GM23248 (cell line): ENCODE results near the gene BCL2L13. TPM values are rescaled to one million over a fixed set of nuclear protein-coding genes. Genes with fewer than 3 reads are reported as not detected.

Experiments
- DNase-seq: peaks from one replicate; pipeline ENCODE4 v3.0.0-alpha.2; 2015
- H2AFZ ChIP-seq: fragments of 200-600 bp; sonication (generic); 2 replicates; pipeline ENCODE4 v1.6.1; 2016; ENCODE audit warnings: antibody characterized with exemption
- H3F3A ChIP-seq: fragments of 200-600 bp; sonication (generic); 2 replicates; pipeline ENCODE4 v1.6.1; 2016; ENCODE audit warnings: mild to moderate bottlenecking, antibody characterized with exemption, mixed run types; ENCODE audit not compliant: insufficient read depth
- H3K27ac ChIP-seq: fragments of 200-600 bp; sonication (generic); 2 replicates; pipeline ENCODE4 v1.5.1; 2016; ENCODE audit warnings: mild to moderate bottlenecking
- H3K27me3 ChIP-seq: fragments of 200-600 bp; sonication (generic); replicated peaks from 2 replicates; pipeline ENCODE4 v1.6.1; 2016; ENCODE audit warnings: mild to moderate bottlenecking; ENCODE audit not compliant: insufficient read depth
- H3K36me3 ChIP-seq: fragments of 200-600 bp; sonication (generic); 2 replicates; pipeline ENCODE4 v1.6.1; 2016; ENCODE audit warnings: low read depth, mild to moderate bottlenecking
- H3K4me1 ChIP-seq: fragments of 200-600 bp; sonication (generic); 2 replicates; pipeline ENCODE4 v1.6.1; 2016; ENCODE audit warnings: mild to moderate bottlenecking; ENCODE audit not compliant: insufficient read depth
- H3K4me2 ChIP-seq: fragments of 200-600 bp; sonication (generic); one replicate; pipeline ENCODE4 v1.6.1; 2016; ENCODE audit warnings: mild to moderate bottlenecking; ENCODE audit not compliant: unreplicated experiment
- H3K4me3 ChIP-seq: fragments of 200-600 bp; sonication (generic); 2 replicates; pipeline ENCODE4 v1.5.1; 2016; ENCODE audit warnings: mild to moderate bottlenecking
- H3K79me2 ChIP-seq: fragments of 200-600 bp; sonication (generic); 2 replicates; pipeline ENCODE4 v1.6.1; 2016; ENCODE audit warnings: mild to moderate bottlenecking; ENCODE audit not compliant: insufficient read depth
- H3K9ac ChIP-seq: fragments of 200-600 bp; sonication (generic); 2 replicates; pipeline ENCODE4 v1.6.1; 2016; ENCODE audit warnings: mild to moderate bottlenecking
- H3K9me2 ChIP-seq: fragments of 200-600 bp; sonication (generic); 2 replicates; pipeline ENCODE4 v1.6.1; 2016; ENCODE audit warnings: mixed run types, mild to moderate bottlenecking, moderate library complexity; ENCODE audit not compliant: insufficient read depth
- H3K9me3 ChIP-seq: fragments of 200-600 bp; sonication (generic); one replicate; pipeline ENCODE4 v1.6.1; 2017; ENCODE audit warnings: low read depth
- H4K20me1 ChIP-seq: fragments of 200-600 bp; sonication (generic); 2 replicates; pipeline ENCODE4 v1.6.0; 2016; ENCODE audit not compliant: insufficient read depth
- EZH2 ChIP-seq: fragments of 200-600 bp; sonication (generic); IDR thresholded peaks from 2 replicates; pipeline ENCODE4 v1.6.1; 2018; ENCODE audit warnings: antibody characterized with exemption, mild to moderate bottlenecking; ENCODE audit not compliant: insufficient read depth, poor library complexity, severe bottlenecking
- EZH2phosphoT487 ChIP-seq: fragments of 200-600 bp; sonication (generic); IDR thresholded peaks from 2 replicates; pipeline ENCODE4 v1.6.1; 2018; ENCODE audit warnings: antibody characterized with exemption, moderate library complexity, mild to moderate bottlenecking, low read depth; ENCODE audit not compliant: insufficient read depth
- WGBS, 2 experiments: methylation state at CpG; one replicate each; pipeline ENCODE4 v1.1.6; 2015 to 2017; ENCODE audit warnings: low lambda C conversion rate in 2 of 2, low coverage in 1 of 2; ENCODE audit errors: missing lambda C conversion rate in 2 of 2; 5-methylcytosine and 5-hydroxymethylcytosine counted together
- in situ Hi-C: fragments of 300-500 bp; cut with MboI; formaldehyde crosslinking; loops from 2 replicates; pipeline ENCODE4 v1.15.0; 2020
- polyA plus RNA-seq: library from polyadenylated mRNA; unstranded; fragments of >200 nt; fragmentation: Nextera tagmentation; extraction: Ambion mirVana; gene quantifications from 2 replicates; pipeline ENCODE4 v1.2.1, GENCODE V29; 2016
- total RNA-seq: library from RNA; depleted of rRNA; stranded (reverse); fragments of >200 nt; shearing (Covaris generic); gene quantifications from 2 replicates; pipeline ENCODE4 v1.2.3, GENCODE V29; 2014; rRNA removed

Gene BCL2L13
- total RNA-seq: 71.9 and 74.1 TPM in 2 replicates
- 43.0 and 44.9 TPM in 2 replicates for polyA plus RNA-seq

GRCh38 chr22:17638432-17639246, at the start of gene BCL2L13:
Gene BCL2L13, plus strand, starts transcription at chr22:17638757. Its CDS starts 16,955 bp downstream, at chr22:17655712.
- Histone ChIP-seq H3K4me3 (peak within 1 kb of the TSS; percentile 85), H3K4me2 (peak within 1 kb of the TSS; percentile 96), H3K9me2 (no peaks in the 10 kb centered on the region), H3F3A (peaks cover 24% of the 10 kb centered on the region), H2AFZ (peak within 1 kb of the TSS; percentile 87), H3K9me3 (no peaks in the 10 kb centered on the region), H3K27ac (peak within 1 kb of the TSS; percentile 86), H3K9ac (peak within 1 kb of the TSS; percentile 91), H3K4me1 (peaks cover 24% of the 10 kb centered on the region), H3K36me3 (no peaks in the 10 kb centered on the region), H3K79me2 (peaks cover 45% of the 10 kb centered on the region), H4K20me1 (no peaks in the 10 kb centered on the region), H3K27me3 (no peaks in the 10 kb centered on the region)
- peak; percentile 94 for DNase-seq
- TF ChIP-seq EZH2phosphoT487 (no peak), EZH2 (no peak)
- WGBS, 2 experiments: 0 to 1% methylated on average over 68 to 70 of the region's 70 CpGs
- in situ Hi-C loops: no loop called here

- no peak overlapping the region for H3K9ac ChIP-seq
- H3K36me3 ChIP-seq: peaks cover 34% of the 10 kb centered on the region; the same call in 1 of the 2 replicates
- no peaks in the 10 kb centered on the region for H3K27me3 ChIP-seq
- no peak overlapping the region for H3K27ac ChIP-seq
- no peak overlapping the region for H3K4me2 ChIP-seq
- no peak overlapping the region for H2AFZ ChIP-seq
- 98% methylated on average over 10 of the region's 10 CpGs for WGBS, 2 experiments
- H3K4me3 ChIP-seq: no peak overlapping the region
- H4K20me1 ChIP-seq: no peaks in the 10 kb centered on the region
- H3K4me1 ChIP-seq: no peaks in the 10 kb centered on the region
- in situ Hi-C loops: no loop called here
- TF ChIP-seq EZH2: no peak
- TF ChIP-seq EZH2phosphoT487: no peak
- H3K9me2 ChIP-seq: no peaks in the 10 kb centered on the region
- H3K9me3 ChIP-seq: no peaks in the 10 kb centered on the region
- H3F3A ChIP-seq: no peaks in the 10 kb centered on the region
- H3K79me2 ChIP-seq: no peaks in the 10 kb centered on the region
- no peak for DNase-seq
Measured at GRCh38 chr22:17589810-17590375, 48.7 kb upstream of the BCL2L13 start.

- Histone ChIP-seq H3K27me3 (no peaks in the 10 kb centered on the region), H3K36me3 (peaks cover 35% of the 10 kb centered on the region; the same call in 1 of the 2 replicates), H3K9me3 (no peaks in the 10 kb centered on the region), H3K27ac (no peak overlapping the region), H3F3A (no peaks in the 10 kb centered on the region), H4K20me1 (no peaks in the 10 kb centered on the region), H3K4me2 (no peak overlapping the region), H2AFZ (no peak overlapping the region), H3K4me3 (no peak overlapping the region), H3K9ac (no peak overlapping the region), H3K4me1 (no peaks in the 10 kb centered on the region), H3K79me2 (no peaks in the 10 kb centered on the region), H3K9me2 (no peaks in the 10 kb centered on the region)
- WGBS, 2 experiments: 79 to 81% methylated on average over 5 of the region's 5 CpGs
- no peak for TF ChIP-seq EZH2phosphoT487
- TF ChIP-seq EZH2: no peak
- DNase-seq: no peak
- in situ Hi-C loops: no loop called here
Measured at GRCh38 chr22:17590586-17590985, 48.0 kb upstream of the BCL2L13 start.

GRCh38 chr22:17592201-17592600, 46.4 kb upstream of the BCL2L13 start:
- in situ Hi-C loops: no loop called here
- 83 to 88% methylated on average over 5 of the region's 5 CpGs for WGBS, 2 experiments
- Histone ChIP-seq H3K79me2 (no peaks in the 10 kb centered on the region), H2AFZ (no peak overlapping the region), H3K4me3 (no peak overlapping the region), H3K36me3 (peaks cover 41% of the 10 kb centered on the region; the same call in 1 of the 2 replicates), H3F3A (no peaks in the 10 kb centered on the region), H3K9me2 (no peaks in the 10 kb centered on the region), H3K9me3 (no peaks in the 10 kb centered on the region), H3K27ac (no peak overlapping the region), H4K20me1 (no peaks in the 10 kb centered on the region), H3K9ac (no peak overlapping the region), H3K4me1 (no peaks in the 10 kb centered on the region), H3K27me3 (no peaks in the 10 kb centered on the region), H3K4me2 (no peak overlapping the region)
- DNase-seq: no peak
- TF ChIP-seq EZH2 (no peak), EZH2phosphoT487 (no peak)
